ENCODE measurements around the gene DLD. TPM values are rescaled to one million over a fixed set of nuclear protein-coding genes. Genes with fewer than 3 reads are reported as not detected.
"Not testable (repeated sequence)": the region's sequence is repeated elsewhere in the genome, so short reads cannot be mapped to it uniquely, and the experiment has no call there.

Gene DLD
- polyA plus RNA-seq, 1 donor (not counting 4 experiments of a cell fraction or from before 2014, with no cell fraction given): 153 TPM

GRCh38 chr7:107891636-107892366, 818 bp downstream of the DLD start:
- Histone ChIP-seq H2AFZ (ENCODE audit: control insufficient read depth, low read length) (peak overlapping the region; percentile 100), H3K27me3 (ENCODE audit: control insufficient read depth, extremely low read depth, insufficient read depth, low read length) (no peaks in the 10 kb centered on the region), H4K20me1 (ENCODE audit: control insufficient read depth, extremely low read depth, insufficient read depth, low read length) (no peaks in the 10 kb centered on the region), H3K9ac (ENCODE audit: control insufficient read depth, extremely low read depth, insufficient read depth, low read length) (peak overlapping the region; percentile 96), H3K27ac (ENCODE audit: control insufficient read depth, insufficient read depth, low read length) (peak overlapping the region; percentile 96), H3K9me1 (ENCODE audit: control insufficient read depth, extremely low read depth, insufficient read depth, low read length) (peaks cover 2% of the 10 kb centered on the region), H3K4me1 (ENCODE audit: control insufficient read depth, extremely low read depth, insufficient read depth, low read length) (peaks cover 13% of the 10 kb centered on the region), H3K9me3 (ENCODE audit: control insufficient read depth, low read depth, low read length) (no peaks in the 10 kb centered on the region), H3K79me2 (ENCODE audit: control insufficient read depth, insufficient read depth, low read length) (peaks cover 53% of the 10 kb centered on the region), H3K4me3 (ENCODE audit: control insufficient read depth in 2 of 3, extremely low read depth in 1 of 3, insufficient read depth in 2 of 3, low read depth in 1 of 3, low read length in 3 of 3) (peak overlapping the region; percentile 82 to 97 (median 97)), H3K36me3 (ENCODE audit: control insufficient read depth in 2 of 2, extremely low read depth in 1 of 2, insufficient read depth in 2 of 2, low read length in 2 of 2) (peaks cover 5 to 16% of the 10 kb centered on the region in 2 experiments), H3K4me2 (ENCODE audit: control insufficient read depth, extremely low read depth, insufficient read depth, low read depth, low read length) (peak overlapping the region; percentile 87)
- dilution Hi-C loops (cut with MboI; ENCODE audit: extremely low pct_ligation_motif_present, low sequenced_read_pairs): no loop called here
- DNase-seq (ENCODE audit: low read depth, low spot score) (no peak), FAIRE-seq (no peak)
- TF ChIP-seq CTCF (optimal IDR thresholded peaks at IDR 0.05 in 1 of 3, IDR thresholded peaks at IDR 0.05 in 1 of 3, conservative IDR thresholded peaks at IDR 0.05 in 1 of 3; ENCODE audit: extremely low read depth in 1 of 3, insufficient read depth in 2 of 3, low read length in 3 of 3) (no peak), EZH2 (IDR thresholded peaks at IDR 0.05; ENCODE audit: low read length) (no peak)

- H2AFZ ChIP-seq (ENCODE audit: control insufficient read depth, low read length); H3K9me3 ChIP-seq (ENCODE audit: control insufficient read depth, low read depth, low read length); dilution Hi-C loops (cut with MboI; ENCODE audit: extremely low pct_ligation_motif_present, low sequenced_read_pairs); H3K27me3 ChIP-seq (ENCODE audit: control insufficient read depth, extremely low read depth, insufficient read depth, low read length); H3K9me1 ChIP-seq (ENCODE audit: control insufficient read depth, extremely low read depth, insufficient read depth, low read length); DNase-seq (ENCODE audit: low read depth, low spot score); H4K20me1 ChIP-seq (ENCODE audit: control insufficient read depth, extremely low read depth, insufficient read depth, low read length); FAIRE-seq: not testable (repeated sequence)
- Histone ChIP-seq H3K4me1 (ENCODE audit: control insufficient read depth, extremely low read depth, insufficient read depth, low read length) (peaks cover 13% of the 10 kb centered on the region), H3K79me2 (ENCODE audit: control insufficient read depth, insufficient read depth, low read length) (peaks cover 58% of the 10 kb centered on the region), H3K36me3 (ENCODE audit: control insufficient read depth in 2 of 2, extremely low read depth in 1 of 2, insufficient read depth in 2 of 2, low read length in 2 of 2) (peaks cover 5 to 16% of the 10 kb centered on the region in 2 experiments), H3K4me2 (ENCODE audit: control insufficient read depth, extremely low read depth, insufficient read depth, low read depth, low read length) (peak overlapping the region; percentile 87), H3K4me3 (ENCODE audit: control insufficient read depth in 2 of 3, extremely low read depth in 1 of 3, insufficient read depth in 2 of 3, low read depth in 1 of 3, low read length in 3 of 3) (peak overlapping the region; percentile 82 to 97 (median 97)), H3K9ac (ENCODE audit: control insufficient read depth, extremely low read depth, insufficient read depth, low read length) (peak overlapping the region; percentile 96), H3K27ac (ENCODE audit: control insufficient read depth, insufficient read depth, low read length) (peak overlapping the region; percentile 96)
Measured at GRCh38 chr7:107892367-107892741, 1.4 kb downstream of the DLD start.
